ENCODE measurements around the gene UBFD1. TPM values are rescaled to one million over a fixed set of nuclear protein-coding genes. Genes with fewer than 3 reads are reported as not detected.

The UBFD1 gene
- total and polyA plus RNA-seq, 2 of the 8 experiments (the other 6 are each of a cell fraction or from before 2014, with no cell fraction given) = 66.3 to 106 TPM

- POLR2A ChIA-PET (ENCODE audit: partially characterized antibody) = interaction anchor here (1.2 to 6.8 kb wide), 4 partner anchors 13 to 106 kb away, joined by 3 to 38 read pairs (median 3); partner anchors contain the start of genes EARS2 and UBFD1
- TF ChIP-seq CTCF (IDR thresholded peaks at IDR 0.05; ENCODE audit: control extremely low read depth in 1 of 3, insufficient read depth in 1 of 3, low read depth in 1 of 3, low read length in 3 of 3) = no peak
- TF ChIP-seq EP300 (IDR thresholded peaks at IDR 0.05; ENCODE audit: borderline replicate concordance in 1 of 2, low read depth in 2 of 2, low read length in 2 of 2) = no peak
- TF ChIP-seq GABPA (IDR thresholded peaks at IDR 0.05; ENCODE audit: borderline replicate concordance, insufficient read depth, low read length) = no peak
- TF ChIP-seq SP4 (IDR thresholded peaks at IDR 0.05; ENCODE audit: low read length) = no peak
- no peak for TF ChIP-seq HDAC6 (IDR thresholded peaks at IDR 0.05; ENCODE audit: low read depth, low read length)
- no peak for TF ChIP-seq RAD21 (IDR thresholded peaks at IDR 0.05 in 1 of 2, conservative IDR thresholded peaks at IDR 0.05 in 1 of 2; ENCODE audit: low read depth in 2 of 2, low read length in 2 of 2)
- no peak for TF ChIP-seq CHD1 (IDR thresholded peaks at IDR 0.05; ENCODE audit: low read depth, low read length)
- TF ChIP-seq BRCA1 (IDR thresholded peaks at IDR 0.05; ENCODE audit: low read depth, low read length) = no peak
- TF ChIP-seq CBX5 (IDR thresholded peaks at IDR 0.05; ENCODE audit: low read depth, low read length) = no peak
- no peak for TF ChIP-seq POLR2AphosphoS5 (IDR thresholded peaks at IDR 0.05; ENCODE audit: low read depth, low read length)
- no peak for TF ChIP-seq EZH2 (IDR thresholded peaks at IDR 0.05; ENCODE audit: low read depth, low read length, severe bottlenecking)
Observed at GRCh38 chr16:23572394-23572793, 14.9 kb downstream of the UBFD1 start.

More at GRCh38 chr16:23572394-23572793, 14.9 kb downstream of the UBFD1 start:
- H3K14ac ChIP-seq (ENCODE audit: insufficient read length) = no peak overlapping the region
- H3K79me1 ChIP-seq (ENCODE audit: low read depth, low read length) = no peaks in the 10 kb centered on the region; the same call in 1 of the 2 replicates
- no peak overlapping the region for H3K18ac ChIP-seq (ENCODE audit: extremely low read depth, low read length)
- no peak overlapping the region for H2BK120ac ChIP-seq (replicated peaks; ENCODE audit: low read depth, low read length)
- H2AK5ac ChIP-seq (ENCODE audit: low read depth, low read length) = no peak overlapping the region
- H3K23me2 ChIP-seq (ENCODE audit: low read depth, low read length) = no peaks in the 10 kb centered on the region
- peaks cover 18 to 52% (median 31%) of the 10 kb centered on the region in 4 experiments; a peak in 7 of 8 replicates for H3K36me3 ChIP-seq (ENCODE audit: control insufficient read depth in 2 of 4, insufficient read depth in 4 of 4, low read length in 3 of 4)
- H2BK20ac ChIP-seq (ENCODE audit: low read length) = no peak overlapping the region
- H4K91ac ChIP-seq (replicated peaks; ENCODE audit: insufficient read length, low read length) = no peak overlapping the region
- no peaks in the 10 kb centered on the region for H3K27me3 ChIP-seq (replicated peaks in 1 of 4; ENCODE audit: control insufficient read depth in 3 of 4, extremely low read depth in 1 of 4, insufficient read depth in 3 of 4, low read length in 3 of 4)
- H3K9me3 ChIP-seq (ENCODE audit: insufficient read depth in 2 of 2, low read depth in 1 of 2, low read length in 1 of 2) = no peaks in the 10 kb centered on the region
- no peak overlapping the region for H3K4me2 ChIP-seq (ENCODE audit: insufficient read depth in 1 of 2, low read depth in 2 of 2, low read length in 2 of 2)
- FAIRE-seq (no peak), DNase-seq (ENCODE audit: low read depth in 1 of 2, low spot score in 2 of 2) (no peak)
- no peak overlapping the region for H2BK12ac ChIP-seq (ENCODE audit: low read depth, low read length)
- peaks cover 0 to 4% of the 10 kb centered on the region in 2 experiments for H4K20me1 ChIP-seq (replicated peaks in 1 of 2; ENCODE audit: control insufficient read depth in 1 of 2, insufficient read depth in 2 of 2, low read length in 2 of 2)
- no peak overlapping the region for H2BK5ac ChIP-seq (ENCODE audit: low read depth, low read length)
- no peak overlapping the region for H3K4me3 ChIP-seq (ENCODE audit: extremely low read depth in 1 of 4, insufficient read depth in 2 of 4, low read depth in 3 of 4, low read length in 4 of 4)
- no peaks in the 10 kb centered on the region for H3K79me2 ChIP-seq (ENCODE audit: control insufficient read depth in 1 of 2, insufficient read depth in 2 of 2, low read length in 2 of 2)
- CTCF ChIA-PET (ENCODE audit: partially characterized antibody) = no interaction called here
- no peak overlapping the region for H3K9ac ChIP-seq (replicated peaks in 1 of 4; ENCODE audit: extremely low read depth in 1 of 4, low read depth in 3 of 4, low read length in 3 of 4)
- 92% methylated on average over 9 of the region's 9 CpGs; no CpG with 5 or more reads in 1 of the 2 experiments for WGBS, 2 experiments (ENCODE audit: extremely low coverage in 1 of 2, insufficient coverage in 1 of 2, insufficient read length in 1 of 2, insufficient replicate concordance in 2 of 2, low coverage in 1 of 2, low lambda C conversion rate in 2 of 2, missing lambda C conversion rate in 1 of 2)
- H3K4me1 ChIP-seq (replicated peaks in 1 of 4; ENCODE audit: control insufficient read depth in 3 of 4, insufficient read depth in 4 of 4, low read length in 3 of 4) = no peaks in the 10 kb centered on the region
- H3K56ac ChIP-seq (replicated peaks; ENCODE audit: insufficient read length, low read depth, low read length) = no peak overlapping the region
- H2BK15ac ChIP-seq (ENCODE audit: low read length) = no peak overlapping the region
- H3K23ac ChIP-seq (ENCODE audit: insufficient read length) = no peak overlapping the region
- H2AFZ ChIP-seq (ENCODE audit: low read length) = no peak overlapping the region
- no peak overlapping the region for H3K27ac ChIP-seq (ENCODE audit: low read depth, low read length)
- no peak overlapping the region for H4K5ac ChIP-seq (ENCODE audit: insufficient read length, low read depth, low read length)
- no peak overlapping the region for H3K4ac ChIP-seq (replicated peaks; ENCODE audit: insufficient read length, low read depth, low read length)
- no peak overlapping the region for H4K8ac ChIP-seq (ENCODE audit: extremely low read depth, insufficient read depth, low read length)

All from H1 (cell line).